ENCODE data around the gene SAMD13.

GRCh38 chr1:84266748-84267147 is 34.8 kb upstream of the SAMD13 start:
- TF ChIP-seq CTCF (IDR thresholded peaks at IDR 0.05) (no peak), REST (IDR thresholded peaks at IDR 0.05; ENCODE audit: insufficient read depth in 1 of 2, low read depth in 2 of 2, low read length in 1 of 2) (no peak), POLR2AphosphoS5 (IDR thresholded peaks at IDR 0.05; ENCODE audit: low read depth, low read length) (no peak), SIN3A (IDR thresholded peaks at IDR 0.05; ENCODE audit: borderline replicate concordance, insufficient read depth, low read depth, low read length) (no peak)

Measured in Panc1 (cell line).